ENCODE data around the gene MBIP.

DNA sequence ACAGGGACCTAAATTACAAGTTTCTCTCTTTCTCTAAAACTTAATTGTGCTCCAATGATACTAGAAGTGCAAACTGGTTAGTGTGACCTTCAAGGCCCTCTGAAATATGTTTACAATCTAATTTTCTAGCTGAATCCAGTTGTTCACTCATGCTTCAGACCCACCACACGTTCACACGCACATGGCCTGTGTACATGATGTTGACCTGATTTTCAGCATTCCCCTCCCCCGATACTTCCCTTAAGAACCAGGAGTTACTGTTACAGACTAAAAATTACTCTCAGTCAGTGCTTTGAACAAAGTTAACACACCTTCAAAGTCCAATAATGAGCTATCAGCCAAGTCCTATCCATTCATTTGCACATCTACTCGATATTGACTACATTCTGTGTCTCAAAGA is 16.5 kb downstream of the MBIP start:
- TF ChIP-seq CTCF (IDR thresholded peaks at IDR 0.05) (no peak), POLR2A (IDR thresholded peaks at IDR 0.05) (no peak)

All from esophagus squamous epithelium (tissue), 4 donors.